NCI-H2081 (cell line): ENCODE data around the gene BSPH1.
"Not testable (repeated sequence)": the region's sequence is repeated elsewhere in the genome, so short reads cannot be mapped to it uniquely, and the experiment has no call there.

ENCODE experiments used
- DNase-seq, 2 experiments: peaks; one replicate each; lab custom pipeline; 2025; lab: John Stamatoyannopoulos, UW

Gene BSPH1

DNA sequence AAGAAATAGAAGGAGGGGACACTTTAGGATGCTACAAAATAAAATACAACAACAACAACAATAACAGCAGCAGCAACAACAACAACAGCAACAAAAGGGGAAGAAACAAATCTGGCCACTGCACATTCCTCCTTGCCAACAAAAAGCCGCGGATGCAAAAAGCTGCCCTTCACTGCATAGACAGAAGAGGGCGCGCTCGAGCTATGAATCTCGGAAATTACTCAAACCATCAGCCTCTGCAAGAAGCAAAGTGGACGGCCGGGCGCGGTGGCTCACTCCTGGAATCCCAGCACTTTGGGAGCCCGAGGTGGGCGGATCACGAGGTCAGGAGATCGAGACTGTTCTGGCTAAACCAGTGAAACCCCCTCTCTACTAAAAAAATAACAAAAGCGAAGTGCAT is 71.9 kb downstream of the BSPH1 start:
- not testable (repeated sequence) for DNase-seq
